Measurements from ENCODE around the gene ZNF410. TPM values are rescaled to one million over a fixed set of nuclear protein-coding genes. Genes with fewer than 3 reads are reported as not detected.

The ZNF410 gene
- total and polyA plus RNA-seq, 2 of the 13 experiments (the other 11 are each of a cell fraction or from before 2014, with no cell fraction given): 19.2 to 44.3 TPM

- TF ChIP-seq SNAPC4 (CRISPR knock-in tag; IDR thresholded peaks at IDR 0.05): no peak
- no peak for TF ChIP-seq ZNF350 (CRISPR knock-in tag; IDR thresholded peaks at IDR 0.05; ENCODE audit: borderline replicate concordance, low read depth)
- no peak for TF ChIP-seq LRRFIP1 (CRISPR knock-in tag; conservative IDR thresholded peaks at IDR 0.05)
- no peak for TF ChIP-seq NR0B2 (CRISPR knock-in tag; IDR thresholded peaks at IDR 0.05)
- no peak for TF ChIP-seq MAX (IDR thresholded peaks at IDR 0.05)
Observed at GRCh38 chr14:73965216-73965615, 78.6 kb downstream of the ZNF410 start (continued).

Measured in HepG2 (cell line).